Measurements from ENCODE around the gene ULK3. TPM values are rescaled to one million over a fixed set of nuclear protein-coding genes. Genes with fewer than 3 reads are reported as not detected.

The ULK3 gene
- total RNA-seq, 2 experiments from 2014 or later: 37.8 to 38.9 TPM

- Mint-ChIP-seq H3K27ac (peak overlapping the region; percentile 83), H3K4me1 (ENCODE audit: low read depth) (peaks cover 30% of the 10 kb centered on the region), H3K9me3 (no peaks in the 10 kb centered on the region), H3K4me3 (no peak overlapping the region), H3K36me3 (ENCODE audit: low read depth) (peaks cover 47% of the 10 kb centered on the region), H3K27me3 (no peaks in the 10 kb centered on the region)
- Histone ChIP-seq H3K36me3 (ENCODE audit: insufficient read depth, low read length) (peaks cover 45% of the 10 kb centered on the region), H3K4me1 (ENCODE audit: insufficient read depth, low read length) (peaks cover 45% of the 10 kb centered on the region), H3K4me3 (ENCODE audit: low read length) (no peak overlapping the region), H3K27ac (ENCODE audit: low read depth in 1 of 2, low read length in 2 of 2) (no peak overlapping the region), H3K9me3 (ENCODE audit: control insufficient read depth in 1 of 2, insufficient read depth in 1 of 2, low read length in 2 of 2) (no peaks in the 10 kb centered on the region), H3K27me3 (ENCODE audit: control insufficient read depth in 1 of 2, insufficient read depth in 2 of 2, low read length in 2 of 2) (no peaks in the 10 kb centered on the region)
- CTCF ChIA-PET: interaction anchor here (1.5 kb wide), 1 partner anchor 12 kb away, joined by 7 read pairs; no protein-coding TSS in a partner anchor
- POLR2A ChIA-PET: interaction anchor here (1.2 kb wide), 1 partner anchor 12 kb away, joined by 3 read pairs; no protein-coding TSS in a partner anchor
- intact Hi-C loops (cut with DNase I, micrococcal nuclease): no loop called here
- TF ChIP-seq CTCF (IDR thresholded peaks at IDR 0.05): no peak
- ATAC-seq (ENCODE audit: poor library complexity) (no peak), DNase-seq (no peak)
These were observed 13.6 kb upstream of the ULK3 start for GRCh38 chr15:74856537-74856936.

GRCh38 chr15:74855857-74856256, 12.9 kb upstream of the ULK3 start:
- Histone ChIP-seq H3K27me3 (ENCODE audit: control insufficient read depth in 1 of 2, insufficient read depth in 2 of 2, low read length in 2 of 2) (no peaks in the 10 kb centered on the region), H3K4me3 (ENCODE audit: low read length) (no peak overlapping the region), H3K36me3 (ENCODE audit: insufficient read depth, low read length) (peaks cover 52% of the 10 kb centered on the region), H3K9me3 (ENCODE audit: control insufficient read depth in 1 of 2, insufficient read depth in 1 of 2, low read length in 2 of 2) (no peaks in the 10 kb centered on the region), H3K4me1 (ENCODE audit: insufficient read depth, low read length) (peaks cover 40% of the 10 kb centered on the region), H3K27ac (ENCODE audit: low read depth in 1 of 2, low read length in 2 of 2) (no peak overlapping the region)
- no peaks in the 10 kb centered on the region for H3K27me3 Mint-ChIP-seq
- ChIA-PET CTCF (interaction anchor here (1.5 kb wide), 1 partner anchor 13 kb away, joined by 7 read pairs; no protein-coding TSS in a partner anchor), POLR2A (interaction anchor here (0.9 to 1.2 kb wide), 2 partner anchors 11 to 46 kb away, joined by 3 to 4 read pairs; no protein-coding TSS in a partner anchor)
- no peaks in the 10 kb centered on the region for H3K9me3 Mint-ChIP-seq
- ATAC-seq (ENCODE audit: poor library complexity) (no peak), DNase-seq (no peak)
- H3K36me3 Mint-ChIP-seq (ENCODE audit: low read depth): peaks cover 54% of the 10 kb centered on the region
- peaks cover 30% of the 10 kb centered on the region for H3K4me1 Mint-ChIP-seq (ENCODE audit: low read depth)
- intact Hi-C loops (cut with DNase I, micrococcal nuclease): no loop called here
- no peak for TF ChIP-seq CTCF (IDR thresholded peaks at IDR 0.05)
- peak overlapping the region; percentile 74 for H3K27ac Mint-ChIP-seq
- H3K4me3 Mint-ChIP-seq: no peak overlapping the region

- Mint-ChIP-seq H3K9me3 (no peaks in the 10 kb centered on the region), H3K27me3 (no peaks in the 10 kb centered on the region), H3K36me3 (ENCODE audit: low read depth) (peaks cover 65% of the 10 kb centered on the region), H3K4me3 (no peak overlapping the region), H3K4me1 (ENCODE audit: low read depth) (peaks cover 30% of the 10 kb centered on the region), H3K27ac (peak overlapping the region; percentile 18)
- peaks cover 32% of the 10 kb centered on the region for H3K4me1 ChIP-seq (ENCODE audit: insufficient read depth, low read length)
- intact Hi-C loops (cut with DNase I, micrococcal nuclease): no loop called here
- no peaks in the 10 kb centered on the region for H3K9me3 ChIP-seq (ENCODE audit: control insufficient read depth in 1 of 2, insufficient read depth in 1 of 2, low read length in 2 of 2)
- peaks cover 65% of the 10 kb centered on the region for H3K36me3 ChIP-seq (ENCODE audit: insufficient read depth, low read length)
- DNase-seq (no peak), ATAC-seq (ENCODE audit: poor library complexity) (no peak)
- ChIA-PET CTCF (no interaction called here), POLR2A (interaction anchor here (0.9 kb wide), 1 partner anchor 47 kb away, joined by 4 read pairs; no protein-coding TSS in a partner anchor)
- no peak for TF ChIP-seq CTCF (IDR thresholded peaks at IDR 0.05)
- no peak overlapping the region for H3K4me3 ChIP-seq (ENCODE audit: low read length)
- no peaks in the 10 kb centered on the region for H3K27me3 ChIP-seq (ENCODE audit: control insufficient read depth in 1 of 2, insufficient read depth in 2 of 2, low read length in 2 of 2)
- H3K27ac ChIP-seq (ENCODE audit: low read depth in 1 of 2, low read length in 2 of 2): no peak overlapping the region
These were observed 11.6 kb upstream of the ULK3 start for GRCh38 chr15:74854453-74855022.

Measured in CD4-positive, alpha-beta T cell (primary cell).